Stimulated activated CD4-positive, alpha-beta T cell treated with anti-CD3 and anti-CD28 coated beads, Interleukin-2, amount 100 ng/mL, for 24 hours (primary cell): ENCODE data around the gene HDAC7.
A peak's percentile ranks its signal among the peaks of the same experiment; 100 is the strongest.
"Not testable (repeated sequence)": the region's sequence is repeated elsewhere in the genome, so short reads cannot be mapped to it uniquely, and the experiment has no call there.

Source experiments
- DNase-seq, 2 donors: peaks; one replicate each; pipeline ENCODE4 v3.0.0-alpha.2; 2020

The HDAC7 gene

GRCh38 chr12:47848853-47849252 lies 29.1 kb upstream of the HDAC7 start:
- DNase-seq: no peak

- DNase-seq: no peak
Measured at GRCh38 chr12:47846294-47846996, 26.7 kb upstream of the HDAC7 start.

- no peak for DNase-seq
Measured at GRCh38 chr12:47845081-47845480, 25.4 kb upstream of the HDAC7 start.

GRCh38 chr12:47844264-47845019 lies 24.7 kb upstream of the HDAC7 start:
- DNase-seq: no peak

GRCh38 chr12:47843226-47843980 lies 23.7 kb upstream of the HDAC7 start:
- no peak for DNase-seq

GRCh38 chr12:47842543-47842942 lies 22.8 kb upstream of the HDAC7 start:
- DNase-seq: not testable (repeated sequence)

- no peak for DNase-seq
Measured at GRCh38 chr12:47841910-47842309, 22.2 kb upstream of the HDAC7 start.

- DNase-seq: no peak
Measured at GRCh38 chr12:47841501-47841900, 21.8 kb upstream of the HDAC7 start.

GRCh38 chr12:47840571-47840970 lies 20.9 kb upstream of the HDAC7 start:
- no peak for DNase-seq

- no peak for DNase-seq
Measured at GRCh38 chr12:47839214-47839876, 19.6 kb upstream of the HDAC7 start.

GRCh38 chr12:47838286-47838931 lies 18.7 kb upstream of the HDAC7 start:
- DNase-seq: peak in 1 of 2 donors; percentile 50

- DNase-seq: peak; percentile 75 to 77
Measured at GRCh38 chr12:47837190-47838171, 17.8 kb upstream of the HDAC7 start.

- no peak for DNase-seq
Measured at GRCh38 chr12:47835831-47836155, 16.1 kb upstream of the HDAC7 start.

- DNase-seq: no peak
Measured at GRCh38 chr12:47835006-47835830, 15.5 kb upstream of the HDAC7 start.

- no peak for DNase-seq
Measured at GRCh38 chr12:47834199-47834903, 14.6 kb upstream of the HDAC7 start.

GRCh38 chr12:47833591-47834012 lies 13.9 kb upstream of the HDAC7 start:
- DNase-seq: no peak

- DNase-seq: peak; percentile 76 to 80
Measured at GRCh38 chr12:47832263-47832933, 12.7 kb upstream of the HDAC7 start.

- DNase-seq: no peak
Measured at GRCh38 chr12:47829584-47829983, 9.9 kb upstream of the HDAC7 start.

GRCh38 chr12:47828976-47829482 lies 9.3 kb upstream of the HDAC7 start:
- DNase-seq: no peak
